DMS53 (cell line): Measurements from ENCODE around the gene NGFR.
A peak's percentile ranks its signal among the peaks of the same experiment; 100 is the strongest.

ENCODE experiments used
- DNase-seq: peaks from one replicate; lab custom pipeline; 2025; lab: John Stamatoyannopoulos, UW

Gene NGFR

DNA sequence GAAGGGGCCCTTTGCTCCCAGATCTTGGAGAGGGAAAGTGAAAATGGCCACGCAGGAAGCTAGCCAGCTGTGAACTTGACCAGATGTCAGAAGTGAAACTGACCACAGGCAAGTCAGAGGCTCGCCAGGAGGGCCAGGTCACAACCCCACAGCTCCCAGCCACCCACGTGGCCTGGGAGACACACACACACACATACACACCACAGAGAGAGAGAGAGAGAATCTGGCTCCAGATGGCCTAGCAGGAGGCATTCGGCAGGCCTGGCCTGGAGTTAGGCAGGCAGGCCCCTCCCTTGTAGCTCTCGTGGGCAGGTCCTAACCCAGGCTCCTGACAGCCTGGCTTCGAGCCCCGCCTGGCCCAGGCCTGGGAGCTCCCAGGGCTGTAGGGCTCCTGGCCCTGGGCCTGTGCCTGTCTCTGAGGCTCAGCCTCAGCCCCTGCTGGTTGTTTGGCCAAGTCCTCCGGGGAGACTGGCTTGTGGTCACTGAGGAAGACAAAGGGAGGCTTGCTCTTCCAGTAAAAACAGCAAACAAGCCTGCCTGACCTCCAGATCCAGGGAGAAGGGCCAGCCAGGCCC lies 20.2 kb downstream of the NGFR start:
- peak; percentile 44 for DNase-seq

DNA sequence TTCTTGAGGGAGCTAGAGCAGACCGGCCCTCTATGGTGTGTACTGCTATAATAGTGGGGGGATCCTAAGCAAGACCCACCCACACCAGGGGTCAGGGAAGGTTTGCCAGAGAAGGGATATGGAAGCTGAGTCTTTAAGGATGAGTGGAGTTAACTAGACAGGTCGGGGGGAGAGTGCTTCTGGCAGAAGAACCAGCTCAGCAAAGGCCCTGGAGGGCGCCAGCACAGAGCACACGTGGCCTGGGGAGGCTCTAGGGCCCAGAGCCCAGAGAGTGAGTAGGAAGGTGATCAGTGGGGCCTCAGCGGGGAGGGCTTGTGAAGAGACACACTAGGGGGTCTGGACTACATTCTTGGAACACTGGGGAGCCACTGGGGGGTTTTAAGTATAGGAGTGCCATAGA lies 21.1 kb downstream of the NGFR start:
- no peak for DNase-seq

DNA sequence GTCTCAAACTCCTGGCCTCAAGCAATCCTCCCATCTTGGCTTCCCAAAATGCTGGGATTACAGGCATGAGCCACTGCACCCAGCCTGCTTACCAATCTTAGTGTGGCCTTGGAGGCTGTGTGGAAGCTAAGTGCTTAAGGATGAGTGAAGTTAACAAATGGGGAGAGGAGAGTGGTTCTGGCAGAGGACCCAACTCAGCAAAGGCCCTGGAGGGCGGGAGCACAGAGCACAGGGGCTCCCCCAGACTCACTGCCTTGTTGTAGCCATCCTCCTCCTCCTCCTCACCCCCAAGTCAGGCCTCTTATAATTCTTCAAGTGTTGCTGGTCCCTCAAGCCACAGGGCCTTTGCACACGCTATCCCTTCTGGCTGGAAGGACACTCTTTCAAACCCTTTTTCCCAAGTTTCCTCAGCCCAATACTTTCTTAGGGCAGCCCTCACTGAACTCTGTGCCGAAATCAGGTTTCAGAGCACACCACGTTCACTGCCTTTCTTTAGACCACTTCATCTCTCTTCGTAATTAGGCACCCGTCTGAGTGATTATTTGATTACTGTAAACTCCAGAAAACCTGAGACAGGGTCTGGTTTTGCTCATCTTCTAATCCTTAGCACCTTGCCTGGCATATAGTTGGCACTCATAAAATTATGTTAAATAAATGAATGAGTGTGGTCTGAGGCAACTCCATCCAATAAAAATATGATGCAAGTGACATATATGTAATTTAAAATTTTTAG lies 23.4 kb downstream of the NGFR start:
- no peak for DNase-seq

DNA sequence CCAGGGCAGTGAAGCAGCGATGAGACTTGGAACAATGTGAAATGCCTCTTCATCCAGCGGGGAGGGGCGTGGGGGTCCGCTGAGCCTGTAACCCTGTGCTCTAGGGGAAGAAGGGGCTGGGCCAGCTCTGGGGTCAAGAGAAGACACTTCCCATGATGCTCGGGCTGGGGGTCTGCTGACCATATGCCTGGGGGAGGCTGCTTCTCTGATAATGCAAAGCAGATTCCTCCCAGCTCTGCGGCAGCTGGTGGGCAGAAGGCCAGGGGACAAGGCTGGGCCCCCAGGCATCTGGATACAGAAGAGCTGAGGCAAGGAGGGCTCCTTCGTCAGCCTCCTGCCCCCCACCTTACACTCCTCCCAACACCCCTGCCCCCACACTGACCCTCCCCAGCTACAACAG lies 24.7 kb downstream of the NGFR start:
- no peak for DNase-seq

DNA sequence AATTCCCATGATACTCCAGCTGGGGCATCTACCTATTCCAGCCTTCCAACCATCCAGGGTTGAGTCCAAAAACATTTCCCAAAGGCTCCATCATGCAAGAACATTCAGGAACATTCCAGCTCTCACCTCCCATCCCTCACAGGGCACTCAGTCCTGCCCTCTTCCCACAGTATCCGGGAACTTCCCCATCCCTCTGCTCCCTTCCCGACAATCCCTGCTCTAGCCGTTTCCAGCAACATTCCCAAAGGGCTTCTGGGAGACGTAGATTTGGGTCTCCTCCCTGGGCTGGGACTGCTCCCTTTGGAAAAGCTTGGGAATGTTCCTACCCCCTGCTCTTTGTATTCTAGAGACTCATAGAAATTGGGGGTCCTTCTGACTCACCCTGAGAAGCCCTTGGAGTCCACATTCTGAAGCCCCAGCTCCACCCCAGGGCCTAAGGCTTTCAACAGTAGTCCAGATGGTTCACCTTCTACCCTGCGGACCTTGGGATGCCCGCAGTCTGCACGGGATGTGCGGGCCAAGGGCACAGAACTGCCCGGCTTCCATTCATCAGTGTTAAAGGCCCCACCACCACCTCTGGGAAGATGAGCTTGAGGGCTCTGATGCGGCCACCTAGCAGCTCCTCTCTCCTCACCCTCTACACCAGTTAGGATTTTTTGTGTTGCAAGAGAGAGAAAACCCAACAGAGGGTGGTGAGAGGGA lies 25.4 kb downstream of the NGFR start:
- no peak for DNase-seq

DNA sequence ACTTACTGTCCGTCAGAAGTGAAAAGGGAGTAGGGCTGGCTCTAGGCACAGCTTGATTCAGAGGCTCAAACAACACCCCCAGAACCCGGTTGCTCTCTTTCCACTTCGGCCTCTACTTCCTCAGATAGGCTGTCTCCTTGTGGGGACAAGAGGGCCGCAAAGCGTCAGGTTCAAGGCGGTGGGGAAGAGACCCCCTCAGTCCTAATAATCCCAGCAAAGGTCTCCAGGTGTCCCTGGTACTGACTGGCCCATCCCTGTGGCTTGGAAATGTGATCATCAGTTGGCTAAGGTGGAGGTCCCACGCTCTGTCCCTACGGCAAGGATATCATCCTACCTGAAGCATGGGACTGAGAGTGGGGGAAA lies 26.0 kb downstream of the NGFR start:
- no peak for DNase-seq

DNA sequence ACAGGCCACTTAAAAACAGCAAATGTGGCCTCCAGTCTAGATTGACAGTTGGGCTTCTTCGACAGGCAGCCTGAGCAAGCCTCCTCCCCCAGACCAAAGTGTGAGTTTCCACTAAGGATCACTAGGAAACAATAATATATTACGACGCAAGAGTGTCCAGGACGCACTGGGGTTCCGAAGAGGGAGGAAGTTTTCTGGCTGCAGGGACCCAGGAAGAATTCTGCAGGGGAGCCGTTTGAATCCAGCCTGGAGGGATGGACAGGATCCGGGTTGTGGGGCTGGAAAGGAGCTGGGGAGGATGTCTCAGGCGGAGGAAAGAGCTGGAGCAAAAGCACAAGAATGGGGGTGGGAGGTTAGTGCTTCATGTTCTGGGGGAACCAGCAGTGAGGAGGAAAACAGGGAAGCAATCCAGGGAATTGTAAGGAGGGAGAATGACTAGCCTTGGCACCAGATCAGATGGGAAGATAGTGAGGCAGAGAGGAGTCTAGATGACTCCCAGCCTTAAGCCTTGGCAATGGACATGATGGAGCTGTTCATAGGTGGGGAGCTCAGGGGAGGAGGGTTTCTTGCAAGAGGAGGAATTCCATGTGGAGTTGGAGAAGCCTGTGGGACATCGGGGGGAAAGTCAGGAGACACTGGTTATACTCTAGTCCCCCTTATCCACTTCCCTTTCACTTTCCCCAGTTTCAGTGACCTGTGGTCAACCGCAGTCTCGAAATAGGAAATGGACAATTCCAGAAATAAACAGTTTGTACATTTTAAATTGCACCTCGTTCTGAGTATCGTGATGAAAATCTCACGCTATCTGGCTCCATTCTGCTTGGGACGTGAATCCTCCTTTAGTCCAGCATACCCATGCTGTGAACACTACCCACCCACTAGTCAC lies 26.6 kb downstream of the NGFR start:
- no peak for DNase-seq

DNA sequence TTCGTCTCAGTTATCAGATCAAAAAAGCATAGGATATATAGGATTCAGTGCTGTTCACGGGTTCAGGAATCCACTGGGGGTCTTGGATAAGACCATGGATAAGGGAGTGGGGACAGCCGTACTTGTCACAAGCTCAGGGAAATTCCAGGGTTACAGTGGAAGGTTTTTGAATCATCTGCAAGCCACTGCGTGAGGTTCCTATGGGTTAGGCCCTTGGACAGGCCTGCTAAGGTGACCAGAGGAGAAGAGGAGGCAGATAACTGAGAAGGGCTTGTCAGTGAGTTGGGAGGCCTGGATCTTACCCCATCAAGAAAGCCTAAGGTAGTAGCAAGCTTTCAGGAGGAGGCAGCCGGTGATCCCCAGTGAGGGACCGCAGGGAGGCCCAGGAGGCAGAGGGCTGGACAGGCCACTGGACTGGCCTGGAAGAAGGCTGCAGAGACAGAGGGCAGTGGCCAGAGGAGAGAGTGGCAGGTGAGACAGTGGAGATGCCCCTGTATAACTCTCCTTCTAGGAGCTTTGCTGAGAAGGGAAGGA lies 27.3 kb downstream of the NGFR start:
- DNase-seq: no peak

DNA sequence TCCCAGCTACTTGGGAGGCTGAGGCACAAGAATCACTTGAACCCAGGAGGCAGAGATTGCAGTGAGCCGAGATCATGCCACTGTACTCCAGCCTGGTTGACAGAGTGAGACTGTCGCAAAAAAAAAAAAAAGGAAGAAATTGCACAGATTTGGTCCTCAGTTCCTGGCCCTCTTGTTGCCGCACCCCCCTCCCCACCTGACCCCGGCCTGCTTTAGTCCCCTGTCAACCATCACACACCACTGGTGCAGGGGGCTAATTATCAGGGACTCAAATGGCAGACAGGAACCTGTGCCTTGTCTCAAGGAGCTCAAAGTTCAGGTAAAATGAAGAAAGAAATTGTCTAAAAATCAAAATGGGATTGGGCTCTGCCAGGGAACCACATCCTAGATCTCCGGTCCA lies 28.1 kb downstream of the NGFR start:
- DNase-seq: no peak

DNA sequence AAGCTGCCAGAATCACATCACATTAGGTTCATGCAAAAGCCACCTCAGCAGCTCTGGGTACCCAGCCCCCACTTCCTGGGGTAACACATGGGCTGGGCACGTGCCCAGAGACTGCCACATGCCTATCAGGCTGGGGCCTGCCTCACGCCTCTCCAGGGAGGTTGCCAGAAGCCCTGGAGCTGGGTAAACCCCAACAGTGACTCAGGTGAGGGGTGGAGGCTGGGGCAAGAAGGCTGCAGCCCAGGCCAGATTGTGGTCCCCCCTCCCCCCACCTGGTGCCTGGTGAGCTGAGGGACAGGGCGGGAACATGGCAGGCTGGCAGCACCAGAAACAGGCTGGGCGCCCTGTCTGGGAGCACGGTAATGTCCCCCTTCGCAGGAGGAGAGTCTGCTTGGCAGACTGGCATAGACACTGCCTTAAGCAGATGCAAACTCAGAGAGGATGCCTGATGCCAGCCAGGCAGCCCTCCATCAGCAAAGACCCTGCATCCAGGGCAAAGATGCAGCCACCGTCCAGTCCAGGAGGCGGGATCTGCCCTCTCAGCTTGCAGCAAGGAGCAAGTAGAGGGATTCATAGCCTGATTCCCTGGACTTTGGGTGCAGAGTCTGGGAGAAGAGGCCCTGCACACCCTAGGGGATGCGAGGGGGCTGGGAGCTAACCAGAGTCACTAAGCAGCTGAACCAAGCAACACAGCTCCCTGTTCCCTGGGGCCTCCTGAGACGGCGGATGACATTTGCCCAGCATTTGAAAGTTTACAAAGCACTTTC lies 28.8 kb downstream of the NGFR start:
- DNase-seq: peak; percentile 27

DNA sequence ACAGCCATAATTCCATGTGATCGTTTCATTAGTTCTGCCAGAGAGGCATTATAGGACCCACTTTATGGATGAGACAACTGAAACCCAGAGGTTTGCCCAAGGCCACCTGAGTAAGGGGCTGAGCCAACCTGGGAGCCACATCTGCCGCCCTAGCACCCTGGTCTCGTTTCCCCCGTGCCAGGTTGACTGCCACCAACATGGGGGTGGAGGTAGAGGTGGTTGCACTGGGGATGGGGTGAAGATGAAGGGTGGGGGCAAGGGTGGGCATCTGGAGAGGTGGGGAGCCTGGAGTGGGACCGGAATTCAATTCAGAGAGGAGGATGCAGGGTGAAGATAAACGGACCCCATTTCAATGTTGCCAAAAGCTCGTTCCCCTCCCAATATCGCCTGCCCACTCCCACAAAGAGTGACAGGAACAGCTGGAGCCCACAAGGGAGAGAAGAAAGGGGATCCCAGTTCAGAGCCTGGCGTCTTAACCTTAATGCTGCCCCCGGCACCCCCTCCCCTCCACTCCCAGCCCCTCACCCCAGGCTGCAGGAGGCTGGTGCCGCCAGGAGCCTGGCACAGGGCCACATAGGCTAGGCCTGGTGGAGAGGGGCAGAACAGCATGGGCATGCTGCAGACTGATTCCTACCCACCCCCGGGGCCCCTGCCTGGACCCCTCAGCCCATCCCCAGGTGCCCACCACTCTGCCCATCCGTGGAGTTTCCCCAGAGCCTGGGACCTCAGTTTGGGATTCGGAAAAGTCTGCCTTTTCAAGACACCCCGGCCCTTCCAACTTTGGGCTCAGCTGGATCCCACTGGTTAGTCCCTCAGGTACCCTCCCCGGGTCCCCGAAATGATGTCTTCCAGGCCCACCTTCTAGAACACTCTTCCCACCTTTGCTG lies 29.6 kb downstream of the NGFR start:
- DNase-seq: no peak

DNA sequence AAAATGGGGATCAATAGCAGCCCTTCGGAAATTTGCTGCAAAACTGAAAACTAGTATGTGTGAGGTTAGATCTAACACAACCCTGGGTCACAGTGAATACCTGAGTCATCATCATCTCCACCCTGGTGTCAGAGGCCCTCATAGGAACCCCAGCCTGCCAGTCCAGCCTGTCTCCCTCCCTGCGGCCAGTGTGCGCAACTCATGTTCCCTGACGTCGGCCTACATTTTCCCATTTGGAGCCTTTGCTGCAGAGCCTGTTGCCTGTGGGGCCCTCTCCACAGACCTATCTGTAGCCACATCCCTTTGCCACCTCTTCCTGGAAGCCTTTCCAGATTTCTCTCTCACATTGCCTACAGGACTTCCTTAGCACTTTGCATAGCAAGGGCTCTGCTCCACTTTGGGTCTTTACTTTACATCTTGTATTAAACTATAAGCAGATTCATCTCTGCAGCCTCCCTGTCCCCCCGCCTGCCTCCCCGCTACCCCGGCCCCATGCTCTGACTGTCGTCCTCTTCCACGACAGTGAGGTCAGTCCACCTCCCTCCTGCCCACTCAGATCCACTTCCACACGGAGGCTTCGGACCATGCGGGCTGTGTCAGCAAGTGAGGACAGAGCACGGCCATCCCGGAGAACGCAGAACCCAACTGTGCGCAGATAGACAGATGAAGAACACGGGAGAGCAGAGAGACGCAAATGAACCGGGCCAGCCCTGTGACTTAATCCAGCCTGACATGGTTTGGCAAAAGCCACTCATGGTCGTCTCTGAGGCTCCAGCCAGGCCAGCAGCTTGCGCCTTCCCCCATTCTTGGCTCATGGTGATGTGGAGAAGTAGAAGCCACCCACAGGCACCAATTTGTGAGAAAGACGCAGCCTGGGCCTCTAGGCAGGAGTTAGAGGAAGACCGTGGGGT lies 31.0 kb downstream of the NGFR start:
- DNase-seq: no peak

DNA sequence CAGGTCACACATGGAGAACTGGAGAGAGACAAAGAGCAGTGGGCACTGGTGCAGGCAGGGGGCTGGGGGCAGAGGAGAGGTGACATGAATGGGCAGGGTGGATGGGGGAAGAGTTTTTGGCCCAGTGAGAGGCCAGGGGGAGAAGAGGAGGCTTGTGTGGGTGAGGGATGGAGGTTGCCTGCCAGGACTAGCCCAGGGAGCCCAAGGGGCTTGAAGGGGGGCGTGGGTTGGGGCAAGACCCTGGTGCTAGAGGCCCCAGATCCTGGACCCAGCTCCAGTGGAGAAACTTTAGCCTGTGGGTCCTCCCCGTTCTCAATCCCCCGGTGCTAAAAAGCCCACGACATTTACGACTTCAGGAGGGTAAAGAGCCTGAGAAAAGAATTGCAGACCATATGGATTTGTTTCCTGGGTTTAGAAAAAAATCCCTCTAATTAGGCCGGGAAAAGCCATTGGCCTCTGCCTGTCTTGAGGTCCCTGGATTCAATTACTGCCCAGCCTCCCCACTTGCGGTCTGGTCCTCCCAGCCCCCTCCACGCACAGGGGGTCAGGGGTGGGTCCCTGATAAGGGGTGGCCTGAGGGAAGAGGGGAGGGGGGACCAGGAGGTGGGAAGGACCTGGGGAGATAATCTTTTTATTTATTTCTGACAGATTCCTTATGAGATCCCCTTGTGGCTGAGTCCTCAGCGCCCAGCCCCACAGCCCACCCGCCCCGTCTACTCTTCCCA lies 33.0 kb downstream of the NGFR start:
- DNase-seq: no peak

DNA sequence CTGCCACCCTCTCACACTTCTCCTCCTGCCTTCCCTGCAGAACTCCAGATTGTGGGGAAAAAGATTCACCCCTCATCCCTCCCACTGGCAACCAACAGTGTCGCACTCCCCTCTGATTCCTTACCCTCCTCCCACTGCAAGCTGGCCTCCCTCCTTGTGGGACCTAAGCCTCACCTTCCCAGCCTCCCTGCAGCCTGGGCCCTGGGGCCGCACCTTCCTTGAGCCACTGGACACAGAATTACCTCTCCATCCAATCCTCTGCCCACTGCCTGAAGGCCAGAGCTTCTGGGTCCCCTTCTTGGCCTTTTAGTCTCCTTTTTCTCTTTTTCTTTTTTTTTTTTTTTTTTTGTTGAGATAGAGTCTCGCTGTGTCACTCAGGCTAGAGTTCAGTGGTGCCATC lies 33.9 kb downstream of the NGFR start:
- DNase-seq: no peak

DNA sequence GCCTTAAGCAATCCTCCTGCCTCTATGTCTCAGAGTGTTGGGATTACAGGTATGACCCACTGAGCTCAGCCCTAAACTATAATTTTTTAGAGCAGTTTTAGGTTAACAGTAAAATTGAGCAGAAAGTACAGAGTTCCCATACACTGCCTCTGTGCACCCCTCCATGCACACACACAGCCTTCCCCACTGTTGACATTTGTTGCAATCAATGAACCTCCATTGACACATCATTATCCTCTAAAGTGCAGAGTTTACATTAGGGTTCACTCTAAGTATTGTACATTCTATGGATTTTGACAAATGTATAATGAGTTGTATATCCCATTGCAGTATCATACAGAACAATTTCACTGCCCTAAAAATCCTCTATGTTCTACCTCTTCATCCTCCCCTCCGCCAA lies 35.0 kb downstream of the NGFR start:
- no peak for DNase-seq

DNA sequence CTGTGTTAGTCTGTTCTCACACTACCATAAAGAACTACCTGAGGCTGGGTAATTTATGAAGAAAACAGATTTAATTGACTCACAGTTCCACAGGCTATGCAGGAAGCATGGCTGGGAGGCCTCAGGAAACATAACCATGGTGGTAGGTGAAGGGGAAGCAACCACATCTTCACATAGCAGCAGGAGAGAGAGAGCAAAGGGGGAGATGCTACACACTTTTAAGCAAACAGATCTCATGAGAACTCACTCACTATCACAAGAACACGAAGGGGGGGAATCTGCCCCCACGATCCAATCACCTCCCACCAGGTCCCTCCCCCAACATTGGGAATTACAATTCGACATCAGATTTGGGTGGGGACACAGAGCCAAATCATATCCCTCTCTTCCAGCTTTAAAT lies 48.8 kb downstream of the NGFR start:
- DNase-seq: no peak

DNA sequence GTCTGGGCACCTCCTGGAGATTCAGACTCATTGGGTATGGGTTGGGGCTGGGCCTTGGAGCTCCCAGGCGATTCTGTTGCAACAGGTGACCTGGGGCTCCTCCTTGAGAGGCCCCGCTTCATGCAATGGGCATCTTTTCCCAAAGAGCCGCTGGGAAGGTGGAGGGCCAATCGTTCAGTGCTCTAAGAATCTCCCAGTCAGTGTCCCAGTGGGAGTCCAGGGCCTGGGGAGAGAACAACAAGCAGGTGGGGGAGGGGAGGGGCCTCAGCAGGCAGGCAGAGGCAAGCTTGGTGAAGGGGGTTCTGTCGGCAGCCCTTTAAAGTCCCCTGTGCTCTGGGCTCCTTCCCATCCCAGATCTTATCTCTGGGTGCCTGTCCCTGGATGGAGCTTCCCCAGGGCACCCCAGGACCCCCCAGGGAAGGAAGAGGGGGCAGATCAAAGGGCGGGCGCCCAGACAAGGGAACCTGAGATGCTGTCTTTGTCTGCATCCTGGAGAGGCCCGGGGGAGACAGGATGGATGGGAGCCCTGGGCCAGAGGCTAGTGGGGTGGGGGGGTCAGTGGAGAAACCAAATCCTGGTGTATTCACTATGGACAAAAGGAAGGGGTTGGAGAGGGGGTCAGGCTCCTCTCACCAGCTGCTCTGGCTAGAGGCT lies 50.0 kb downstream of the NGFR start:
- DNase-seq: no peak
